HPDE6-E6E7 (cell line): ENCODE results near the gene MED8.

Experiments
- DNase-seq: peaks from one replicate; pipeline ENCODE4 v3.0.0; 2011; ENCODE audit warnings: missing footprints; ENCODE audit errors: extremely low spot score

MED8 gene

GRCh38 chr1:43358746-43359693, 30.6 kb downstream of the MED8 start, which contains the start of gene CDC20:
Gene CDC20, plus strand, starts transcription at chr1:43358981. Its CDS starts 235 bp downstream, at chr1:43359216.
- peak; percentile 84 for DNase-seq

GRCh38 chr1:43358121-43358745, 31.4 kb downstream of the MED8 start:
- no peak for DNase-seq

GRCh38 chr1:43357251-43357650, 32.3 kb downstream of the MED8 start:
- no peak for DNase-seq

- no peak for DNase-seq
These were observed 34.7 kb downstream of the MED8 start for GRCh38 chr1:43354936-43355335.

- no peak for DNase-seq
These were observed 35.1 kb downstream of the MED8 start for GRCh38 chr1:43354471-43354870.

GRCh38 chr1:43352881-43353280, 36.7 kb downstream of the MED8 start:
- DNase-seq = no peak

- no peak for DNase-seq
These were observed 37.3 kb downstream of the MED8 start for GRCh38 chr1:43352351-43352705.

- DNase-seq = no peak
These were observed 37.9 kb downstream of the MED8 start for GRCh38 chr1:43351421-43352350.

- no peak for DNase-seq
These were observed 38.6 kb downstream of the MED8 start for GRCh38 chr1:43350976-43351375.

GRCh38 chr1:43349594-43350306, 39.9 kb downstream of the MED8 start:
- no peak for DNase-seq

GRCh38 chr1:43348809-43349593, 40.6 kb downstream of the MED8 start:
- peak; percentile 84 for DNase-seq

GRCh38 chr1:43348343-43348808, 41.2 kb downstream of the MED8 start:
- DNase-seq = peak; percentile 56

- DNase-seq = no peak
These were observed 43.0 kb downstream of the MED8 start for GRCh38 chr1:43346636-43347035.

GRCh38 chr1:43345120-43345519, 44.5 kb downstream of the MED8 start:
- no peak for DNase-seq

GRCh38 chr1:43344267-43344850, 45.2 kb downstream of the MED8 start:
- no peak for DNase-seq

GRCh38 chr1:43340559-43340958, 49.0 kb downstream of the MED8 start:
- DNase-seq = no peak

- no peak for DNase-seq
These were observed 49.9 kb downstream of the MED8 start for GRCh38 chr1:43339584-43340232.

GRCh38 chr1:43338001-43338400, 51.6 kb downstream of the MED8 start:
- no peak for DNase-seq

GRCh38 chr1:43337588-43337987, 52.0 kb downstream of the MED8 start, which contains the start of gene MPL:
Gene MPL, plus strand, starts transcription at chr1:43337818. Its CDS starts 31 bp downstream, at chr1:43337849.
- DNase-seq = no peak
